Measurements from ENCODE around the gene SLC5A5.

SLC5A5 gene

DNA sequence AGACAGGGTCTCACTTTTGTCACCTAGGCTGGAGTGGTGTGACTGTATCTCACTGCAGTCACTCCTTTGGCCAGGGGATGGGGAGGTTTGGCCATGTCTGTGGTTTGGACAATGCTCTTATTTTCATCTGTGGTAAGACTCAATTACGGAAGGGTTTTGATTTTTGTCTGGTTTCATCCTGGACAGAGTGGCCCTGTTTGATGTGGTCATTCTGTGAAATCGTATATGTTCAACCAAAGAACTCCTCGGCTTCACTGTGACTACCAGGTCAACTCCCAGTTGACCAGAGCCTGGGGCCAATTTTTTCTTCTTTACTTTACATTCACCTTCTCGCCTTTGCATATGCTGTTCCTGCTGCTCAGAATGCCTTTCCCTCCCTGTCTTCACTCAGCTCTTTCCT, 54.3 kb downstream of the SLC5A5 start:
- no peak for DNase-seq

DNA sequence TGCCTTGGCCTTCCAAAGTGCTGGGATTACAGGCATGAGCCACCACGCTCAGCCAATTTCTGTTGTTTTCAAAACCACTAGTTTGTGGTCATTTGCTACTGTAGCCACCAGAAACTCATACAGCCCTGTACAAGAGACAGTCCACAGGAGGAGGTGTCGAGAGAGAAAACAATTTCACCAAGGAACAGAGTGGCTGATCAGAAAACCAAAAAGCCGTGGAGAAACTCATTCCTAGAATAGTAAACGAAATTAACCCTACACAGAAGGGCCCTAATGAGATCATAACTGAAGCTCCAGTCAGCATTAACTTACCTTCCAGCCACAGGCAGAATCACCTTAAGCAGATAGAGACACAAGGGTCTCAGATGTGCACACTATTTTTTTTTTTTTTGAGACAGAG, 57.3 kb downstream of the SLC5A5 start:
- DNase-seq, result no peak

DNA sequence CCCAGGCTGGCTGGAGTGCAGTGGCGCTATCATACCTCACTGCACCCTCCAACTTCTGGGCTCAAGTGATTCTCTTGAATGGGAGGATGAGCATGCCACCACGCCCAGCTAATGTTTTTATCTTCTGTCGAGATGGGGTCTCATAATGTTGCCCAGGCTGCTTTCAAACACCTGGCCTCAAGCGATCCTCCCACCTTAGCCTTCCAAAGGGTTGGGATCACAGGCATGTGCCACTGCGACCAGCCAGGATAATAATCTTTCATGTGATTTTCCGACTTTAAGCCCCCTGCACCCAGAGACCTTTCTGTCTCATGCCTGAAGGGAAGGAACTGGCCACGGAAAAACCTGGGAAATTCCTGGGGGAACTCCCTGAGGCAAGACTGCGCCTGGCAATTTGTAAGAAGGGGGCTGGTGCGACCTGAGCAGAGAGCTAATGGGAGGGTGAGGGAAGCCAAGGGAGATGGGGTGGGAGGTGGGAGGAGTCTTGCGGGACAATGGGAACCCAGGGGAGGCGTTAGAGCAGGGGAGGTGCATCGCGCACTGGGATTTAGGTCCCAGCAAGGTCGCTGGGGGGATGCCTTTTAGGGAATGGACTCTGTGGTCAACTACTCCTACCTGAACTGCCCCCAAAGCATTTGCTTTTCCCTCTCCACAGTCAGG, 59.9 kb downstream of the SLC5A5 start:
- DNase-seq, result peak; percentile 13

DNA sequence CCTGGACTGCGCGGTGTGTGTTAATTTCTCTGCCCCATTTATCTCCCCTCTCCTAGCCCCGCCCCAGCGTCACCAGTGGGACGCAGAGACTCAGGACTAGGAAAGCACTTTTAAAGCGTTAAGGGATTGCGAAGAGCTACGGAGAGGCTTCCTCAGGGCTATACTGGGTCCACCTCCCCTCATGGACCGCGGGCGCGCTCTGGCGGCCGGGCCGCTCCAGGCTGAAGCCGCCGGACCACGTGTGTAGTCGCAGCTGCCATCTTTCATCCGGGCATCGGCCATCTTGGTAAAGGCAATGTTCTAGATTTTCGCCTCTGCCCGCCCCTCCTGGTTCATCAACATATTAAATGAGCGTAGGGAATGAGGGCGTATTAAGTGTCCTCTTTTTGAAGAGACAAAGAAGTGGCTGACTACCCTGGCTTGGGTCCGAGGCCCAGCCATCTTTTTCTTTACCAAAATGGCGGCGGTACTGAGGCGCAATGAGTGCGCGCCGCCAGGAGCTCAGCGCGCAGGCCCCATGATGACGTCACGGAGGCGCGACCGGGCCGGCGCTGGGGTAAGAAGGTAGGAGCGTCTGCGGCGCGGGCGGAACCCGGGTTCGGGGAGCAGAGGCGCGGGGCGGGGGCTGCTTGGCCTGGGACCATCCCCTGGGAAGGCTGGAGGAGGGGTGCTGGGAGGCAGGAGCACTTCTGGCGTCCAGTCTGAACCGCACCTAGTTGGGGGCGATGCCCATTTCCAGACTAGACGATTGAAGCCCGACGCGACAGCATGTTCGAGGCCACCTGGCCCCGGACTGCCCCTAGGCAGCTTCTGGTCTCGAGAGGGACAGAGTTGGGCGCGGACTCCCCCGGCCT, 61.0 kb downstream of the SLC5A5 start, which contains the start of gene CCDC124:
Gene CCDC124, plus strand, starts transcription at position 531 of the 854 bp plus-strand sequence. CDS start 3,406 bp downstream, outside the sequence.
- DNase-seq, result peak; percentile 89

DNA sequence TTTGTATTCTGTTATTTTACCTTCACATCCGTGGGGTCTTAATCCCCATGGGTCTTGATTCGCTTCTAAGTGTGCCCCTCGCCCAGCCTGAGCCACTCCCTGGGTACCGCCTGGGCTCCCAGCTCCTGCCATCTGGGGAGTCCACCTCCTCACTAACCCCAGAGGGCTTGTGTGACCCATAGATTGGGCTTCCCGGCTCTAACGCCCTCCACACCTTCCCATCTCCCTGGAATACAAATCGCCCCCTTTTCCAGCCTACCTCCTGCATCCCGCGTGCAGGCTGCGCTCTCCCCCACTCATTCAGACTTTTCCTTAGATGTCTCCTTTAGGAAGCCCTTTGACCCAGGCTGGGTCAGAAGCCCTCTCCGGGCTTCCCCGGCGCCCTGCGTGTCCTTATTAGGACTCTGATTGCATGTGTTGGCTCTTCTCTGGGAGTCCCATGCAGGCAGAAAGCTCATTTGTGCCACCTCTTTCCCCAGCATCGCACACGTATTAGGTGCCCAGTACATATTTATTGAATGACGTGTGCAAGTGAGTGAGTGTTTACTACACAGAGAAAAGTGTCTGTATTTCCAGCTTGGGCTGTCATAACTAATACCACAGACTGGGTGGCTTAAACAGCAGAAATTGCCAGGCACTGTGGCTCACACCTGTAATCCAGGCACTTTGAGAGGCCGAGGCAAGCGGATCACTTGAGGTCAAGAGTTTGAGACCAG, 61.8 kb downstream of the SLC5A5 start:
- no peak for DNase-seq

DNA sequence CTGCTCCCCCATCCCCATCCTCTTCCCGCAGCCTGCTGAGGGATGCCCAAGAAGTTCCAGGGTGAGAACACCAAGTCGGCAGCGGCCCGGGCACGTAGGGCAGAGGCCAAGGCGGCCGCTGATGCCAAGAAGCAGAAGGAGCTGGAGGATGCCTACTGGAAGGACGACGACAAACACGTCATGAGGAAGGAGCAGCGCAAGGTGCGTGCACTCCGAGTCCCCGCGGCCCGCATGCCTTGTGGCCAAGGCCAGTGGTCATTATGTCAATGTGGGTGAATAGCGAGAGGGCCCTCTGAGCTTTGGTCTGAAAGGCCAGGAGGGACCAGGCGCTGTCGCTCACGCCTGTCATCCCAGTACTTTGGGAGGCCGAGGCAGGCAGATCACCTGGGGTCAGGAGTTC, 64.6 kb downstream of the SLC5A5 start:
- DNase-seq, result no peak

DNA sequence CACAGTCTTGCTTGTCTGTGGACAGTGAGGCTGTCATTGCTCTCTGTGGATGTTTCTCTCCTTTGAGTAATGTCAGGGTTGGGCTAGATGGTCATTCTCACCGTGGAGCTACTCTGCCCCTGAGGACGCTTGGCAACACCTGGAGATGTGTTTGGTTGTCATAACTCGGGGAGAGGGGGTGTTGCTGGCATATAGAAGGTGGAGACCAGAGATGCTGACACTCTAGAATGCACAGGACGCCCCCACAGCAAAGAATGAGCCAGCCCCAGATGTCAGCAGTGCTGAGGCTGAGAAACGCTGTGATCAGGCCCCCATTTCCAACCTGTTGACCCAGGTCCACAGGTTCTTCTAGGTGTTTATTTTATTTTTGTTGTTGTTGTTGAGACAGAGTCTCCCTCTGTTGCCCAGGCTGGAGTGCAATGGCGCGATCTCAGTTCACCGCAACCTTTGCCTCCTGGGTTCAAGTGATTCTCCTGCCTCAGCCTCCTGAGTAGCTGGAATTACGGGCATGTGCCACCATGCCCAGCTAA, 65.7 kb downstream of the SLC5A5 start:
- no peak for DNase-seq

DNA sequence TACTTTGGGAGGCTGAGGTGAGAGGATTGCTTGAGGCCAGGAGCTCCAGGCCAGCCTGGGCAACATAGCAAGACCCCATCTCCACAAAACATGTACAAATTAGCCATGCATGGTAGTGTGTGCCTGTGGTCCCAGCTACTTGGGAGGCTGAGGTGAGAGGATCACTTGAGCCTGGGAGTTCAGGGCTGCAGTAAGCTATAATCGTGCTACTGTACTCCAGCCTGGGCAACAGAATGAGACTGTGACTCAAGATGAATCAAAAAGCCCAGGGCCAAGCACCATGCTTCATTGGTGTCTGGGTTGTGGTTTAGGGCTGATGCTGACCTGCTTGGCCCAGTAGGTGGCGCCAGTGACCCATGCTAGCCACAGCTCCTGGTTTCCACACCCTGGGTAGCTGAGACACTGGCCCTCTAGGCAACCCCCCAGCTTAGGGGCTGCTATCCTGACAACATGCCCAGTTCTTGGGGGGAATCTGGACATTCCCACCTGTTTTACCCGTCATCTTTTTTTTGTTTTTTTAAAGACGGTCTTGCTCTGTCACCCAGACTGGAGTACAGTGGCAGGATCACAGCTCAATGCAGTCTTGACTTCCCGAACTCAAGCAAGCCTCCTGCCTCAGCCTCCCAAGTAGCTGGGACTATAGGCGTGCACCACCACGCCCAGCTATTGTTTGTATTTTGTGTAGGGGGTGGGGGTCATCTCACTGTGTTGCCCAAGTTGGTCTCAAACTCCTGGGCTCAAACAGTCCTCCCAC, 66.5 kb downstream of the SLC5A5 start:
- DNase-seq, result peak; percentile 84

DNA sequence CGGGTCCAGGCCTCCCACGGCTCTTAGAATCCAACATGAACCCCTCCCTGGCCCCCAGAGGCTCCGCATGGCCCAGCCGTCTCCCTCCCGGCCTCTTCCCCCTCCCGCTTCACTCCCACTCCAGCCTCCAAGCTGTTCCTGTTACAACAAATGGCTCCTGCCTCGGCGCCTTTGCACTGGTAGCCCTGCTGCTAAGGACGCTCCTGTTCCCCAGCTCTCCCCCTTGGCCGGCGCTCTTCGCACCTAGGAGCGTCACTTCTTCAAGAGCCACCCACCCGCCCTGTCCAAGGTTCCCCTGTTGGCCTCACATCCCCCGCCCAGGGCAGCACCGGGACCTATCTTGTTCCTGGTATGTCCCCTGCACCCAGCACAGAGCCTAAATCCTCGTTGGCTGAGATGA, 70.4 kb downstream of the SLC5A5 start:
- no peak for DNase-seq

DNA sequence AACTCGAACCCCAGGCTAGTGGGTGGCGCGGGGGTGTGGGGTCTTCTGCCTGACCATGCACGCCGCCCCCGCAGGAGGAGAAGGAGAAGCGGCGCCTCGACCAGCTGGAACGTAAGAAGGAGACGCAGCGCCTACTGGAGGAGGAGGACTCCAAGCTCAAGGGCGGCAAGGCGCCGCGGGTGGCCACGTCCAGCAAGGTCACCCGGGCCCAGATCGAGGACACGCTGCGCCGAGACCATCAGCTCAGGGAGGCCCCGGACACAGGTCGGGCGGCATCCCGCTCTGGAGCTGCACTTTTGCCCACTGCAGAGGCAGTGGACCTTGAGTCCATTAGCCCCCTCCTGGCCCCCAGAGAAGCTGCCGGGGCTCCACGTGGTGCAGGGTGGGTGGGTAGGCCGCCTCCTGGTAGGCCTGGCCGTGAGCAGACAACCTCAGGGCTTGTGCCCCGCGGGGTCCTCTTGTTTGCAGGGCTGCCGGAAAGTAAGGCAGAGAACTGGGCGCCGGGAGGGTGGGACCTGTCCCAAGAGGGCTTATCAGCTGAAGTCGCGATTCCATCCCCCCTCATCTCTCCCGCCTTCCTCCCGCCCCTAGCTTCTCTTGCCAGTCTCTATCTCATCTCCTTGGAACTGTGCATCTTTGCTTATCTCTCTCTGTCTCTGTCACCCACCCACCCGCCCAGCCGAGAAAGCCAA, 71.0 kb downstream of the SLC5A5 start:
- DNase-seq, result no peak

DNA sequence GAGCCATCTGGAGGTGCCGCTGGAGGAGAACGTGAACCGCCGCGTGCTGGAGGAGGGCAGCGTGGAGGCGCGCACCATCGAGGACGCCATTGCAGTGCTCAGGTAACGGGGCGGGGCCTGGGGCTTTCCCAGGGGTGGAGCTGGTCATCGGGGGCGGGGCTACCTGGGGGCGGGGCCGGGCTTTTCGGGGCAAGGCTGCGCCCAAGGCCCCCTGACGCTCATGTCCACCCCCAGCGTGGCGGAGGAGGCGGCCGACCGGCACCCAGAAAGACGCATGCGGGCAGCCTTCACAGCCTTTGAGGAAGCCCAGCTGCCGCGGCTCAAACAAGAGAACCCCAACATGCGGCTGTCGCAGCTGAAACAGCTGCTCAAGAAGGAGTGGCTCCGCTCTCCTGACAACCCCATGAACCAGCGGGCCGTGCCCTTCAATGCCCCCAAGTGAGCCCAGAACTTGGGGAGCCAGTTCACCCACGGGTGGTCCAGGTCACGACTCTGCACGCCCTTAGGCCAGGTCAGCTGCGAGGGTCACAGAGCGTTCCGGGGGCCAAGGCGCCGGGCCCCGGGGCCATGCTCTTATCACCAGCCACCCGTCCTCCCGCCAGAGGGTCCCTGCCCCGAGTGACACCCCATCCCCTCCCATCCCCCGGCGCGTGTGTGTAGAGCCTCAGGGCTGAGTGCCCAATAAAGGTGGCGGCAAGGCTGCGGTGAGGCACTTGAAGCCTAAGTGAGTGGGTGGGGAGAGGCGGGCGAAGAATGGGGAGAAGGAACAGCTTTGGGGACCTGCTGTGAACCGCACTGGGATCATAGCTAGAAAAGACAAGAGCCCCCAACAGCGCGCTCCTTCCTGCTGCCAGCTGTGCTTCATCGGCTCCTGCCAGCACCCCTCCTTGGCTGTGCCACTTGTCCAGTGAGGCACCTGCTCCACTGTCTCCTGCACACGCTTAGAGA, 71.8 kb downstream of the SLC5A5 start:
- DNase-seq, result no peak

DNA sequence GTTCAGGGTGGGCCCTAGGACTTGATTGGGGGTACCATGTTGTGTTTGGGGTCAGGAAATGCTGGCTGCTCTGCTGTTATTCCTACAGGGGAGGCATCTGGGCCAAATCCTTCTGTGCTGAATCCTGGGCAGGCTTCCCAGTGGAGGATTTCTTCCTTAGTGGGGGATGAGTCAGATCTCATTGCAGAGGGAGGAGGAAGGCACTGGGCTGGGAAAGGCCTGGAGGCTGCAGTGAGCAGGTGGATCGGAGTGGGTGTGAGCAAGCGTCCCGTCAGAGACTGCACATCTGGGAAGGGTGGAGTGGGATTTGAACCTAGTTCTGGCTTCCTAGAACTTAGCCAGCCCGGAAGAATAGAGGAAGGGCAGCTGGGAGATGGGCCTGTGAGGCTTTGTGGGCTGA, 72.6 kb downstream of the SLC5A5 start:
- DNase-seq, result peak; percentile 76

Data from fibroblast of upper back skin (primary cell).